ENCODE data around the gene BEND6.

The BEND6 gene

GRCh38 chr6:56944661-56945060, 10.2 kb upstream of the BEND6 start:
- no peak for DNase-seq

DNA sequence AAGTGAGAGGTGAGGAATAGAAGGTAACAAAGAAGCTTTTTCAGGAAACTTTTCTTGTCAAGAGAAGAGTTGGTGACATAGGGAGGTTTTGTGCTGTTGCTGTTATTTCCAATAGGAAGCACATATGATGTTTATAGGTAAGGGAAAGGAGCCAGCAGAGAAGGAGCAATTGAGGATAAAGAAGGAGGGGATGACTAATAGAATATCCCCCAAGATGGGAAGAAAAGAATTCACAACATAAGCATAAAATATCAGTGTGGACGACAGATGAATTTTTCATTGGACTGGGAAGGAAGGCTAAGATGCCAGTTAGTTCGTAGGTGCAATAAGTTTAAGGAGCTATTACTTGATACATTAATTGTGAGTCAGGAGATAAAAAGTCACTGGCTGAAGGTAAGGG, 8.5 kb upstream of the BEND6 start:
- DNase-seq: no peak

GRCh38 chr6:56947924-56948323, 7.0 kb upstream of the BEND6 start:
- no peak for DNase-seq

- DNase-seq: no peak
Measured at GRCh38 chr6:56949265-56949664, 5.6 kb upstream of the BEND6 start.

DNA sequence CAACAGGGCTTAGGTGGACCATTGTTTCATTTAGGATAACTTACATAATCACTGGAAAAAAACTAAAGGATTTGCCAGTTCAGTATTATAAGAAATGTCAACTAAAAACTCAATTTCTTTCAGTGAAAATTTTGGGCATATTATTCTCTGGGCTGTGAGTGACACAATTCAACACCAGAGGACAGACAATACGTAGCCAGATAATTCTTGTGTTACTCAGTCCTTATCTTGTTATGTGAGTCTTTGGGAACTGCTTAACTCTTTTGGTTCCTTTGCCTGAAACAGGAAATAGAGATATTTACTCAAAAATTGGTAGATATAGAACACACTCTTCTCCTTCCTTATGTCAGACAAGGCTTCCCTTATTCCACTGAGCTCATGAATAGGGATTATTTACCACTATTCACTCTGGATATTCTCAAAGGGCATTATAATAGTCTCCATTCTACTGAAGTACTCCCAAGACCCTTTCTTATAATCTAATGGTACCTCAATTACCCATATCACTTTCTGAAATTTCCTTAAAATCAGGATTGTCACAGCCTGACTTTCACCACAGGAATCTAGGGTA, 4.9 kb upstream of the BEND6 start:
- no peak for DNase-seq

- no peak for DNase-seq
Measured at GRCh38 chr6:56951049-56951831, 3.7 kb upstream of the BEND6 start.

DNA sequence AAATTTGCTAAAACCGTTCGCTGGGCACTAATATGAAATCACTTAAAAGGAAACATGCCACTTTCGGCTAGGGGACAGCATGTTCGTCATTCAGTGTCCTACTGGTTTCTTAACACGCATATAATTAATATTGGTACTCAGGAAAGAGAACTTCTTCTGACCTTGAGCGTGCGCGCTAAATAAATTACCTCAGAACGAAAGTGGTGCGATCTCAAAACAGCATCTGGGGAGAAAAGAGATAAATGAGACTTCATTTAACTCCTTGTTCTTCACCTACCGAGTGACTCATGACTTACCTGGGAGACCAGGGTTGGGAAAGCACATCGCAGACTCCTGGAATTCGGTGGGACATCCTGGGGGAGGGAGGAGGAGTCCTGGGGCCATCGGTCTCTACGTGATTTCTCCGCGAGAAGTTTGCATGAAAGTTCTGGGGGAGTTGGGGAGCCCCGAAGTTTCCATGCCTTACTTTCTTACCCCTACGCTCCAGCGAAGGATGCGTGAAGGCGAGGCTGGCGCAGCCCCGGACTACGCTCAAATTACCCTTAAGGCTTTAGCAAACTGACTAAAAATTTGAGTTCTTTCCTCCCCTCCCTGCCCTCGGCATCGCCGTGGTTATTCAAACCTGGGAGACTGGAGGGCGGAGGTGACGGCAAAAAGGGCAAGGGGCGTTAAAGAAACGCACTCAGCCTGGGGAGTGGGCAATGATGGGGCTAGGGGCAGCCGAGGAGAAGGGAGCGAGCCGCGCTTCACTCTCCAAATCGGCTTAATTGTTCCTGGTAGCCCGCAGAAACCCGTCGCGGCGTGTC, 1.1 kb upstream of the BEND6 start:
- no peak for DNase-seq

GRCh38 chr6:56955171-56956155, 556 bp downstream of the BEND6 start:
- peak; percentile 44 to 51 for DNase-seq

DNA sequence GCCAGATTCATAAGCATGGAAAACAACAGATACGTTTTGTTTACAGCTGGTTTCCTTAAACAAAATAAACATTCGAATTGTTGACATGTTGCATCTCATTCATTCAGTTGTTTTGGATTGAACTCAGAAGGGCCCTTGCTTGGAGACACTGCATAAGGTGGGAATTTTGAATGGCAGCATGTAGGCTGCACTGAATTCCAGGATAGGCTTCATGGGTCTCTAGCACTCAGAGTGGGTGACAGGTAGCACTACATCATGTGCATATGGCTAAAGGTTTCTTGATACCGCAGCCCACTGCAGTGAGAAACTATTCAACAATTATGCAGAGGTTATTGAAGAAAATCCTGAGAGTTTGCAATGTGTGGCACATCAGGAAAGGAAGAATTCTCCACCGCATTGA, 1.6 kb downstream of the BEND6 start:
- DNase-seq: no peak

GRCh38 chr6:56957856-56958255, 2.9 kb downstream of the BEND6 start:
- DNase-seq: no peak

DNA sequence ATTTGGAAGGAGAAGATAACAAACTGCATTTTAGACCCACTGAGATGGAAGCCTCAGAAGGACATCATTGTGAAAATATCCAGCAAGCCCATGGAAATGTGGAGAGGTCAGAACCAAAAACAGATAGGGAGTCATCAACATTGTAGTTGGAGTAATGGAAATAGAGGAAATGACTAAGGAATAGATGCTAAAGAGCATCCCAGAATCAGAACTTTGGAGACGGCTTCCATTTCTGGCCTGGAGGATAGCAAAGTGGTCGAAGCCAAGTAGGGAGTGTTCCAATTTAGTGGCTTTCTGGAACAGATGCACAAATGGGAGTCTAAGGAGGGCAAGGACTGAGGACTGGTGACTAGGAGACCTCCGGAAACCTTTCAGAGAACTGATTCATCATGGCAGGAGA, 3.6 kb downstream of the BEND6 start:
- DNase-seq: no peak

- no peak for DNase-seq
Measured at GRCh38 chr6:56959094-56959493, 4.2 kb downstream of the BEND6 start.

- DNase-seq: no peak
Measured at GRCh38 chr6:56959938-56960337, 5.0 kb downstream of the BEND6 start.

- DNase-seq: no peak
Measured at GRCh38 chr6:56961151-56961550, 6.2 kb downstream of the BEND6 start.

DNA sequence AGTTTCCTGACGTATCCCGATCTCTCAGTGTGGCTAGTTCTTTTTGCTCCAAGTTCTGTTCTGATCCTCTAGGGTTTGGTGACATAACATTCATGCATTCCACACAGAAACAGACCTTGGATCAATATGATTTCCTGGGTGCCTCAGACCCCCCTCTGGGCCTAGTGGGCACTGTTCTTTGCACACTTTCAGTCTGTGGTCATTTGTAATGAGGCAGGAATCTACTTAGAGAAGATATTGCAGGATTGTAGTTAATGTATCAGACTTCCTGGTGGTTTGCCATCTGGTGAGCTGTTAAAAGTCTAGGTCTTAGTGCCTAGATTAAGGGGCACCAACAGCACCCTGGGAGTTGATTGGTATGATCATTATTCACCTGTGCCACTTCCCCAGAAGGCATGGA, 7.5 kb downstream of the BEND6 start:
- DNase-seq: no peak

GRCh38 chr6:56963043-56963442, 8.1 kb downstream of the BEND6 start:
- DNase-seq: no peak

GRCh38 chr6:56963793-56964192, 8.9 kb downstream of the BEND6 start:
- no peak for DNase-seq

GRCh38 chr6:56965126-56965525, 10.2 kb downstream of the BEND6 start:
- DNase-seq: no peak

GRCh38 chr6:56970849-56971248, 15.9 kb downstream of the BEND6 start:
- DNase-seq: no peak

DNA sequence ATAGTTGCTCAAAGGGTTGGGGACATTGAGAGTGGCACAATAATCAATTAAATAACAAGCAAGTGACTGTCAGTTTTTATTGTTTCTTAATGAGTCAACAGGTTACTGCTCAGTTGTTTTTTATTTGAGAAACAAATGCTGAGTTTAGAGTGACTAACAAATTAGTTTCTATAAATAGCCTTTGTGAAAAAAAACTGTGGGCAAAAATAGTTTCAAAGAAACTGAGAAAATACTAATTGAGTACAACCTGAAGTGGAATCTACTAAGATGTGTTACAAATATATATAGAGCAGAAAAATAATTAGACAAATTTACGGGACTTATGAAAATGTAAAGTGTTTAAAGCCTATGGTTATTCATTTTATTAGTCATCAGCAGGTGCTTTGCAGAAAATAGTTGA, 22.3 kb downstream of the BEND6 start:
- no peak for DNase-seq

DNA sequence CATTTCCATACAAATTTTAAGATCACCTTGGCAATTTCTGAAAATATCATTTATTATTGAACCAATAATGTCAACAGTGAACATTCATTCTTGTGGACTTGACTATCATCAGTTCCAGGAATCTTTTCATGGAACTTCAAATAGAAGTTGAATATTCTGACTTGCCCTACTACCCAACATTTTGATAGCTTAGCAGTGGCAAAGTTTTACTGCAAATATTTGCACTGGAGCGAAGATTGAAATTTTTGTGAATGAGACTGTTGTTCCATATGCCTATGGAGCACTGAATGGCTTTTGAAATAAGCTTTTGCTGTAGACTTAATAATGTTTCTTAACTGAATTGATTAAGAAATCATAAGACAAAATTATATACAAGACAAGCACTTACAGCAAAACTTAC, 23.6 kb downstream of the BEND6 start:
- no peak for DNase-seq

GRCh38 chr6:56984361-56984760, 29.5 kb downstream of the BEND6 start:
- no peak for DNase-seq

GRCh38 chr6:56984884-56985283, 30.0 kb downstream of the BEND6 start:
- DNase-seq: no peak

Data from CD4-positive, alpha-beta T cell treated with Interferon alpha-2 for 1 hour (primary cell).